Loucy (cell line): ENCODE data around the gene AJM1.

Experiments used
- H2AFZ ChIP-seq: fragments of 200-600 bp; sonication (generic); 2 replicates; pipeline ENCODE4 v1.6.0; 2016; ENCODE audit warnings: antibody characterized with exemption, mild to moderate bottlenecking, low read length, moderate library complexity
- H3F3A ChIP-seq: fragments of 200-600 bp; 2 replicates; pipeline ENCODE4 v1.6.0; 2016; ENCODE audit warnings: antibody characterized with exemption, low read depth, mild to moderate bottlenecking
- H3K27me3 ChIP-seq: fragments of 200-600 bp; sonication (generic); 2 replicates; pipeline ENCODE4 v1.6.1; 2014; ENCODE audit warnings: low read length, mild to moderate bottlenecking; ENCODE audit not compliant: insufficient read depth, poor library complexity, severe bottlenecking
- H3K36me3 ChIP-seq: fragments of 200-600 bp; sonication (generic); 2 replicates; pipeline ENCODE4 v1.6.1; 2016; ENCODE audit warnings: low read length; ENCODE audit not compliant: insufficient read depth
- H3K4me1 ChIP-seq: fragments of 200-600 bp; sonication (generic); 2 replicates; pipeline ENCODE4 v1.5.1; 2014; ENCODE audit warnings: low read length, mild to moderate bottlenecking; ENCODE audit not compliant: insufficient read depth, poor library complexity, severe bottlenecking
- H3K4me2 ChIP-seq: fragments of 200-600 bp; sonication (generic); 2 replicates; pipeline ENCODE4 v1.6.0; 2014; ENCODE audit warnings: antibody characterized with exemption, low read length, low read depth, mild to moderate bottlenecking; ENCODE audit not compliant: poor library complexity, severe bottlenecking
- H3K4me3 ChIP-seq: fragments of 200-600 bp; sonication (generic); 2 replicates; pipeline ENCODE4 v1.5.1; 2014; ENCODE audit warnings: low read length, mild to moderate bottlenecking, mixed read lengths; ENCODE audit not compliant: poor library complexity, severe bottlenecking
- H3K79me2 ChIP-seq: fragments of 200-600 bp; sonication (generic); 2 replicates; pipeline ENCODE4 v1.6.1; 2014; ENCODE audit warnings: low read length; ENCODE audit not compliant: insufficient read depth
- H3K9ac ChIP-seq: fragments of 200-600 bp; sonication (generic); 2 replicates; pipeline ENCODE4 v1.6.0; 2014; ENCODE audit warnings: mild to moderate bottlenecking, low read depth, low read length, moderate library complexity; ENCODE audit not compliant: poor library complexity, severe bottlenecking
- H3K9me2 ChIP-seq: fragments of 200-600 bp; sonication (generic); replicated peaks from 2 replicates; pipeline ENCODE4 v1.6.1; 2016; ENCODE audit warnings: low read depth, low read length, mixed read lengths
- H3K9me3 ChIP-seq: fragments of 200-600 bp; sonication (generic); 2 replicates; pipeline ENCODE4 v1.6.1; 2014; ENCODE audit warnings: mild to moderate bottlenecking, antibody characterized with exemption, low read length, low read depth; ENCODE audit not compliant: insufficient read depth
- H4K20me1 ChIP-seq: fragments of 200-600 bp; sonication (generic); 2 replicates; pipeline ENCODE4 v1.6.0; 2014; ENCODE audit warnings: antibody characterized with exemption, low read length, mild to moderate bottlenecking; ENCODE audit not compliant: insufficient read depth, poor library complexity, severe bottlenecking
- CTCF ChIP-seq: fragments of 200-600 bp; sonication (generic); conservative IDR thresholded peaks from 2 replicates; pipeline ENCODE4 v1.5.1; 2014; ENCODE audit warnings: mild to moderate bottlenecking, antibody characterized with exemption, low read length
- EZH2phosphoT487 ChIP-seq: fragments of 200-600 bp; IDR thresholded peaks from 2 replicates; pipeline ENCODE4 v1.6.1; 2018; ENCODE audit warnings: antibody characterized with exemption, mild to moderate bottlenecking, moderate library complexity, borderline replicate concordance

The AJM1 gene

GRCh38 chr9:136886610-136887597 is 44.6 kb downstream of the AJM1 start:
- Histone ChIP-seq H3K36me3 (peaks cover 6% of the 10 kb centered on the region; the same call in 1 of the 2 replicates), H3K4me3 (peak overlapping the region; percentile 87), H3K9me2 (no peaks in the 10 kb centered on the region), H3K9me3 (no peaks in the 10 kb centered on the region), H3K79me2 (peaks cover 62% of the 10 kb centered on the region), H3F3A (no peaks in the 10 kb centered on the region), H3K9ac (peak overlapping the region; percentile 97), H4K20me1 (peaks cover 41% of the 10 kb centered on the region), H3K27me3 (no peaks in the 10 kb centered on the region), H3K4me2 (peak overlapping the region; percentile 88), H3K4me1 (peaks cover 31% of the 10 kb centered on the region), H2AFZ (peak overlapping the region; percentile 55)
- TF ChIP-seq EZH2phosphoT487 (no peak), CTCF (no peak)

- Histone ChIP-seq H3K4me2 (peak overlapping the region; percentile 88), H2AFZ (no peak overlapping the region), H3K36me3 (peaks cover 10% of the 10 kb centered on the region; the same call in 1 of the 2 replicates), H3K9me3 (no peaks in the 10 kb centered on the region), H3K79me2 (peaks cover 77% of the 10 kb centered on the region), H3K27me3 (no peaks in the 10 kb centered on the region), H3F3A (no peaks in the 10 kb centered on the region), H3K9ac (peak overlapping the region; percentile 20), H3K4me3 (peak overlapping the region; percentile 87), H4K20me1 (peaks cover 48% of the 10 kb centered on the region), H3K9me2 (no peaks in the 10 kb centered on the region), H3K4me1 (peaks cover 23% of the 10 kb centered on the region)
- TF ChIP-seq CTCF (no peak), EZH2phosphoT487 (no peak)
Observed at GRCh38 chr9:136888454-136888853, 46.2 kb downstream of the AJM1 start.

- no peak overlapping the region for H3K9ac ChIP-seq
- H3K79me2 ChIP-seq, result peaks cover 91% of the 10 kb centered on the region
- H3K4me2 ChIP-seq, result no peak overlapping the region
- H3K4me3 ChIP-seq, result no peak overlapping the region
- no peaks in the 10 kb centered on the region for H3K27me3 ChIP-seq
- H3K4me1 ChIP-seq, result peaks cover 23% of the 10 kb centered on the region
- no peaks in the 10 kb centered on the region for H3K9me2 ChIP-seq
- no peak overlapping the region for H2AFZ ChIP-seq
- no peaks in the 10 kb centered on the region for H3K9me3 ChIP-seq
- peaks cover 55% of the 10 kb centered on the region for H4K20me1 ChIP-seq
- H3F3A ChIP-seq, result no peaks in the 10 kb centered on the region
- no peak for TF ChIP-seq EZH2phosphoT487
- TF ChIP-seq CTCF, result no peak
- peaks cover 10% of the 10 kb centered on the region; the same call in 1 of the 2 replicates for H3K36me3 ChIP-seq
Observed at GRCh38 chr9:136889858-136890257, 47.6 kb downstream of the AJM1 start.
